SK-N-SH treated with all-trans-retinoic acid at 6 μM for 48 hours (cell line): ENCODE measurements around the gene IL18R1.

Source experiments
- BACH2 ChIP-seq: fragments of 250-450 bp; sonication (Bioruptor Pico); IDR thresholded peaks from 2 replicates; pipeline ENCODE4 v1.9.0; 2021; ENCODE audit warnings: mild to moderate bottlenecking, borderline replicate concordance
- ISL1 ChIP-seq: fragments of 250-450 bp; sonication (Bioruptor Pico); IDR thresholded peaks from 2 replicates; pipeline ENCODE4 v2.1.2; 2022; ENCODE audit warnings: mild to moderate bottlenecking, moderate library complexity
- PPARA ChIP-seq: fragments of 250-450 bp; sonication (Bioruptor Pico); IDR thresholded peaks from 2 replicates; pipeline ENCODE4 v1.5.0; 2020; ENCODE audit warnings: mild to moderate bottlenecking, borderline replicate concordance
- SNAI2 ChIP-seq: fragments of 250-450 bp; sonication (Bioruptor Pico); IDR thresholded peaks from 2 replicates; pipeline ENCODE4 v1.5.0; 2020; ENCODE audit warnings: mild to moderate bottlenecking, moderate library complexity
- ZC3H10 ChIP-seq: fragments of 250-450 bp; sonication (Bioruptor Pico); IDR thresholded peaks from 2 replicates; pipeline ENCODE4 v1.5.1; 2021; ENCODE audit warnings: mild to moderate bottlenecking, moderate library complexity
- ZFP3 ChIP-seq: fragments of 250-450 bp; sonication (Bioruptor Pico); IDR thresholded peaks from 2 replicates; pipeline ENCODE4 v1.5.0; 2020; ENCODE audit warnings: mild to moderate bottlenecking, moderate library complexity
- ZFP30 ChIP-seq: fragments of 450-650 bp; formaldehyde crosslinking; IDR thresholded peaks from 2 replicates; pipeline ENCODE4 v1.5.0; 2022; ENCODE audit warnings: mild to moderate bottlenecking, moderate library complexity
- ZNF565 ChIP-seq: fragments of 450-650 bp; formaldehyde crosslinking; conservative IDR thresholded peaks from 2 replicates; pipeline ENCODE4 v1.5.0; 2020; ENCODE audit warnings: low read depth, mild to moderate bottlenecking, moderate library complexity
- TF ChIP-seq, protein P1 (sequence below): fragments of 250-450 bp; sonication (Bioruptor Pico); IDR thresholded peaks from 2 replicates; pipeline ENCODE4 v1.8.0; 2020; ENCODE audit warnings: mild to moderate bottlenecking, moderate library complexity, borderline replicate concordance
- TF ChIP-seq, protein P2 (sequence below): fragments of 250-450 bp; sonication (Bioruptor Pico); IDR thresholded peaks from 2 replicates; pipeline ENCODE4 v1.5.1; 2020; ENCODE audit warnings: low read depth, mild to moderate bottlenecking, moderate library complexity
- TF ChIP-seq, protein P3 (sequence below): fragments of 250-450 bp; sonication (Bioruptor Pico); IDR thresholded peaks from 2 replicates; pipeline ENCODE4 v1.5.1; 2021; ENCODE audit warnings: mild to moderate bottlenecking, moderate library complexity

DNA sequence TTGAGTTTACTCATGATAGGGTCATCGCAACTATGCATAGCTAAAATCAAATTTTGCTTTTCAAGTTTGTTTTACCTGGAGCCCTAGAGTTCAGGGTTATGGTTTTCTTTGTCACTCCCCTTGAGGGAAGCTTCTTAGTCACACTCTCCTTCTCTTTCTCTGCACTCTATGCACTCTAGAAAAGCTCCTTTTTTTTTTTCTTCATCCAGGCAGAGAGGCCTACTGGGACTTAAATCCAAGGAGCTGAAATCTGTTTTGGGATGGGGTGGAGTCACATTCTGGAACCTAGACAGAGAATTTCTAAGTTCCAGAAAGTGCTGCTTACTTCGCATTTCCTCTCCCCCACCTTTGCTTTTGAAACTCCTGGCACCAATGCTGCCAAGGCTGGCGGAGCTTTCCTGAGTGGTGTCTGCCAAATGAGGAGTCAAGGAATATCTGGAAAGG lies 19.1 kb upstream of the IL18R1 start:
- TF ChIP-seq, protein P1, sequence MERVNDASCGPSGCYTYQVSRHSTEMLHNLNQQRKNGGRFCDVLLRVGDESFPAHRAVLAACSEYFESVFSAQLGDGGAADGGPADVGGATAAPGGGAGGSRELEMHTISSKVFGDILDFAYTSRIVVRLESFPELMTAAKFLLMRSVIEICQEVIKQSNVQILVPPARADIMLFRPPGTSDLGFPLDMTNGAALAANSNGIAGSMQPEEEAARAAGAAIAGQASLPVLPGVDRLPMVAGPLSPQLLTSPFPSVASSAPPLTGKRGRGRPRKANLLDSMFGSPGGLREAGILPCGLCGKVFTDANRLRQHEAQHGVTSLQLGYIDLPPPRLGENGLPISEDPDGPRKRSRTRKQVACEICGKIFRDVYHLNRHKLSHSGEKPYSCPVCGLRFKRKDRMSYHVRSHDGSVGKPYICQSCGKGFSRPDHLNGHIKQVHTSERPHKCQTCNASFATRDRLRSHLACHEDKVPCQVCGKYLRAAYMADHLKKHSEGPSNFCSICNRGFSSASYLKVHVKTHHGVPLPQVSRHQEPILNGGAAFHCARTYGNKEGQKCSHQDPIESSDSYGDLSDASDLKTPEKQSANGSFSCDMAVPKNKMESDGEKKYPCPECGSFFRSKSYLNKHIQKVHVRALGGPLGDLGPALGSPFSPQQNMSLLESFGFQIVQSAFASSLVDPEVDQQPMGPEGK (CRISPR knock-in tag): no peak
- TF ChIP-seq PPARA (CRISPR knock-in tag) (no peak), BACH2 (no peak), ZC3H10 (CRISPR knock-in tag) (no peak), ZFP30 (CRISPR knock-in tag) (no peak), ZNF565 (CRISPR knock-in tag) (no peak), ZFP3 (CRISPR knock-in tag) (no peak), SNAI2 (CRISPR knock-in tag) (no peak), ISL1 (CRISPR knock-in tag) (no peak)
- TF ChIP-seq, protein P2, sequence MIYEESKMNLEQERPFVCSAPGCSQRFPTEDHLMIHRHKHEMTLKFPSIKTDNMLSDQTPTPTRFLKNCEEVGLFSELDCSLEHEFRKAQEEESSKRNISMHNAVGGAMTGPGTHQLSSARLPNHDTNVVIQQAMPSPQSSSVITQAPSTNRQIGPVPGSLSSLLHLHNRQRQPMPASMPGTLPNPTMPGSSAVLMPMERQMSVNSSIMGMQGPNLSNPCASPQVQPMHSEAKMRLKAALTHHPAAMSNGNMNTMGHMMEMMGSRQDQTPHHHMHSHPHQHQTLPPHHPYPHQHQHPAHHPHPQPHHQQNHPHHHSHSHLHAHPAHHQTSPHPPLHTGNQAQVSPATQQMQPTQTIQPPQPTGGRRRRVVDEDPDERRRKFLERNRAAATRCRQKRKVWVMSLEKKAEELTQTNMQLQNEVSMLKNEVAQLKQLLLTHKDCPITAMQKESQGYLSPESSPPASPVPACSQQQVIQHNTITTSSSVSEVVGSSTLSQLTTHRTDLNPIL (CRISPR knock-in tag): no peak
- TF ChIP-seq, protein P3, sequence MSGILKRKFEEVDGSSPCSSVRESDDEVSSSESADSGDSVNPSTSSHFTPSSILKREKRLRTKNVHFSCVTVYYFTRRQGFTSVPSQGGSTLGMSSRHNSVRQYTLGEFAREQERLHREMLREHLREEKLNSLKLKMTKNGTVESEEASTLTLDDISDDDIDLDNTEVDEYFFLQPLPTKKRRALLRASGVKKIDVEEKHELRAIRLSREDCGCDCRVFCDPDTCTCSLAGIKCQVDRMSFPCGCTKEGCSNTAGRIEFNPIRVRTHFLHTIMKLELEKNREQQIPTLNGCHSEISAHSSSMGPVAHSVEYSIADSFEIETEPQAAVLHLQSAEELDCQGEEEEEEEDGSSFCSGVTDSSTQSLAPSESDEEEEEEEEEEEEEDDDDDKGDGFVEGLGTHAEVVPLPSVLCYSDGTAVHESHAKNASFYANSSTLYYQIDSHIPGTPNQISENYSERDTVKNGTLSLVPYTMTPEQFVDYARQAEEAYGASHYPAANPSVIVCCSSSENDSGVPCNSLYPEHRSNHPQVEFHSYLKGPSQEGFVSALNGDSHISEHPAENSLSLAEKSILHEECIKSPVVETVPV: no peak
